Stimulated activated CD8-positive, alpha-beta memory T cell treated with anti-CD3 and anti-CD28 coated beads, Interleukin-2, amount 100 ng/mL, for 1 hour (primary cell): ENCODE results near the gene TSSK6.

Experiments used
- DNase-seq, 2 donors: peaks; one replicate each; pipeline ENCODE4 v3.0.0-alpha.2; 2020; ENCODE audit warnings: low read depth in 2 of 2

The TSSK6 gene

DNA sequence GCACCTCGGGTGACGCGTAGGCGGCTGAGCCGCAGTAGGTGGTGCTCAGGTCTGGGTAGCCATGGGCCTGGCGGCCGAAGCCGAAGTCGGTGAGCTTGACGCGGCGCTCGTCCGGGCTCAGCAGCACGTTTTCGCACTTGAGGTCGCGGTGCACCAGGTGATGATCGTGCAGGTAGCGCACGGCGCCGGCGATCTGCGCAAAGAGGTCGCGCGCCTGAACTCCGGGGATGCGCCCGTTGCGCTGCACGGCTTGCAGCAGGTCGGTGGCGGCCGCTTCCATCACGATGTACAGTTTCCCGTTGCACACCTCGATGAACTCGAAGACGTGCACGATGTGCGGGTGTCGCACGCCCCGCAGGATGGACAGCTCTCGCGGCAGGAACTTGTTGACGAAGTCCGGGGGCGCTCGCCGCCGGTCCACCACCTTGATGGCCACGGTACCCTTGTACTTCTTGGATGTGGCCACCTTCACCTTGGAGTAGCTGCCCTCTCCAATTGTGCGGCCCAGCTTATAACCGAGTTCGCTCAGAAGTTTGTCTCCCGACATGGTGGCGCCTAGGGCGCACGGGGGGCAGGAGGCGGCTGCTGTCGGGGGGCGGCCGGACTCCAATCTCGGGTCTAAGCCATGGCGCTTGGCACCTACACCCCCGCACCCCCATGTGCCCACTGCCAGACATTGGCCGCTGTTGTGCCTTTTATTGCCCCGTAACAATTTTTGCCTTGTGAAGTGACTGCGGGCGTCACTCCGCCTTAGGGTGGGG, at the start of gene TSSK6:
TSSK6 (minus strand) TSS at position 668 of the 761 bp plus-strand sequence; CDS start at position 547, 121 bp downstream.
- DNase-seq: no peak

DNA sequence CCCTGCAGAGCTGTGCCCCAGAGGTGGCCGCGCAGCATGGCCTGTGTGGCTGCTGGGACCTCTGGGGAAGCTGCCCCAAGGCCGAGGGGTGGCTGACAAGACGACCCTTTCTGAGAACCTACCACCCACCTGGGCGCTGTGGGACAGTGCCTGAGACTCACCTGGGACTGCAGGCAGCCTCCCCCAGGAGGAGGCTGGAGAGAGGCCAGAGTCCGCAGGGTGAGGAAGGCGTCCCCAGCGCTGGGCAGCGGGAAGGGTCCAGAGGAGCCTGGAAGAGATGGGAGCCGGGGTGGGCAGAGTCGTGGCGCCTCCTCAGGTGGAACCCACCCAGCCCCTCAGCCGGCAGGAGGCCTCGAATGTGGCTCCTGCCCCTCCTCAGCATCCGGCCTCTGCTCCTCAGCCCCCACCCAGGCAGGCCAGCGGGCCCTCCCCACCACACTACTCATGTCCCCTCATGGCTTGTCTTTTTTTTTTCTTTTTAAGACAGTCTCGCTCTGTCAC, 48.0 kb upstream of the TSSK6 start:
- no peak for DNase-seq

- DNase-seq: no peak
Observed at GRCh38 chr19:19562665-19563347, 47.5 kb upstream of the TSSK6 start.

GRCh38 chr19:19561946-19562664, 46.8 kb upstream of the TSSK6 start:
- no peak for DNase-seq

GRCh38 chr19:19559931-19560330, 44.6 kb upstream of the TSSK6 start:
- DNase-seq: no peak

DNA sequence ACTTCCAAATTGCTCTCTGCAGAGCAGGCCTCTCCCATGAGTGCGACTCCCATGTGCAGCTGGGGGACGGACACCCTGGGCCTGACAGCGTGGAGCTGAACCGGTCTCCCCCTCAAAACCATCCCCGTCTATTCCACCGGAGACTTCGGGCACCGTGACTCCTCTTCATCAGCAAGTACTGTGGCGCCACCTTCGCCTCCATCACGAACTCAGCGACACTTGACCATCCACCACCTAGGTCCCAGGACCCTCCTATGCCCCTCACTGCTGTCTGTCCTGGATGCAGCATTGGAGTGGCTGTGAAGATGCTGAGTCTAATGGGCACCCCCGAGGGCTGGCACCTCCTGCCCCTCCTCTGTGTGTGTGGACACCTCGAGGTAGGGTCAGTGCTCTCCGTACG, 43.3 kb upstream of the TSSK6 start:
- DNase-seq: no peak

DNA sequence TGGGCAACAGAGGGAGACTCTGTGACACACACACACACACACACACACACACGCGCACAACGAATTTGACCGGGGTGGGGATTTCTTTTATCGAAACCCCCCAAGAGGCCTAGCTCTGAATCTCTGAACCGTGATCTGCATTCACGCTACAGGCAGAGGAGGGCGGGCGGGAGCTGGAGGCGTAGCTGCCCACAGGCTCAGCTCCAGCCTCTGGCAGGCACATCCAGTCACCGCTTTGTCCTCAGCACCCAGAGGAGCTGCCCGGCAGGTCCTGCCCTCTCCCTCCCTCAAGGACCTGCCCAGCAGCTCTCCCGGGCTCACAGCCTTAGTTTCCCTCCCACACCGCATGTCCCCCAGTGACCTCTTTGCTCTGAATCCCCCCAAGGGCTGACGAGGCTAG, 42.7 kb upstream of the TSSK6 start:
- no peak for DNase-seq

DNA sequence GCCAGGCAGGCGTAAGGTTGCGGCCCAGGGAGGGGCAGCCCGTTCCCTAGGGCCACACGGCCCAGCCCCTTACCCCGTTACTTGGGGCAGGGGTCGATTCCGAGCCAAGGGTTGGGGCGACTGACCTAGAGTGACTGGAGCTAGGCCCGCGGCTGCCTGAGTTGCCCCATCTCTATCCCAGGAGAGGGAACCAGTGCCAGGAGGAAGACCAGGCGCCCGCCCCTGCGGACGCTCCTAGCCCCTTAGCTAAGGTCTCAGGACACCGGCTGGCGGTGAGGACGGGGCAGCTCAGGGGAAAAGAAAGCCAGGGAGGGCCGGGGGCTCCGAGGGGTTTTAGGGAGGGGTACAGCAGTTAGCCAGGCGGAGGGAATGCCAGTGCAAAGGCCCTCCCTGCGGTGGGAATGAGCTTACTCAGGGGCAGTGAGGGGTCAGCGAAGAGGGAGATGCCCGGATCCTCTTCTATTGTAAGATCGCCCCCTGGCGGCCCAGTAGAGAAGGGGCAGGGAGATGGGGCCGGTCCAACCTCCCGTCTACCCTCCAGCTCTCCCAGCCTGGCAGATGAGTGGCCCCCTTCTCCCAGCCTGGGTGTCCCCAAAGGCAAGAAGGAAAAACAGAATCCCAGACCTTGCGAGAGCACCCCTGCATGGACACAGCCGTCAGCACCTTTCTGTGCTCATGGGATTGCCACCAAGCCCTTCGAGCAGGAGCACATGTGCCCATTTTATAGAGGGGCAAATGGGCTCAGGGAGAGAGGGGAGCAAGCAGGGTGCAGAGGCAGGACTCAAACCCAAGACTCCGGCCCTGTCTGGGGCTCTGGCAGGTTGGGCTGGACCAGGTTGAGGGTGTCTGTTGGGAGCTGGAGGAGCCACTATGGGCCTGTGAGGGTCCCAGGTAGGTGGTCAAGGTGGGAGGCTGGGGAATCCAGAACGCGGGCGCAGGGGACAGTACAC, 39.0 kb upstream of the TSSK6 start:
- DNase-seq: peak in 1 of 2 donors; percentile 35

GRCh38 chr19:19553670-19554069, 38.3 kb upstream of the TSSK6 start:
- no peak for DNase-seq

DNA sequence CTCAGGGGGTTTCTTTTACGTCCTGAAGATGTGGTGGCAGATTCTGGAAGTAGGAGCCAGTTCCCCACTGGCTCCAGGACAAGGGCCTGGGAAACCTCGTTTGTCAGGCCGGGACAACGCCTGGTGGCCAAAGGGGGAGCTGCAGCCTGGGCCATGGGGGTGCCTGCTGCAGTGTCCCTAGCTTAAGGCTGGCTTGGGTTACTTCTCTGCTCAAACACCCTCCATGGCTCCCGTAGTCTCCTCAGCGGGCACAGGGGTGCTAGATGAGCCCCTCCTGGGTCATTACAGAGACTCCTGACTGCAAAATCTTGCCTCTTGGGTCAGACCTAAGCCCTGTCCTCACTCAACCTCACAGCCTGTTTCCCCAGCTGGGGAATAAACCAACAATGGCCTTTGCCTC, 37.5 kb upstream of the TSSK6 start:
- DNase-seq: no peak

- no peak for DNase-seq
Observed at GRCh38 chr19:19551853-19552192, 36.5 kb upstream of the TSSK6 start.

DNA sequence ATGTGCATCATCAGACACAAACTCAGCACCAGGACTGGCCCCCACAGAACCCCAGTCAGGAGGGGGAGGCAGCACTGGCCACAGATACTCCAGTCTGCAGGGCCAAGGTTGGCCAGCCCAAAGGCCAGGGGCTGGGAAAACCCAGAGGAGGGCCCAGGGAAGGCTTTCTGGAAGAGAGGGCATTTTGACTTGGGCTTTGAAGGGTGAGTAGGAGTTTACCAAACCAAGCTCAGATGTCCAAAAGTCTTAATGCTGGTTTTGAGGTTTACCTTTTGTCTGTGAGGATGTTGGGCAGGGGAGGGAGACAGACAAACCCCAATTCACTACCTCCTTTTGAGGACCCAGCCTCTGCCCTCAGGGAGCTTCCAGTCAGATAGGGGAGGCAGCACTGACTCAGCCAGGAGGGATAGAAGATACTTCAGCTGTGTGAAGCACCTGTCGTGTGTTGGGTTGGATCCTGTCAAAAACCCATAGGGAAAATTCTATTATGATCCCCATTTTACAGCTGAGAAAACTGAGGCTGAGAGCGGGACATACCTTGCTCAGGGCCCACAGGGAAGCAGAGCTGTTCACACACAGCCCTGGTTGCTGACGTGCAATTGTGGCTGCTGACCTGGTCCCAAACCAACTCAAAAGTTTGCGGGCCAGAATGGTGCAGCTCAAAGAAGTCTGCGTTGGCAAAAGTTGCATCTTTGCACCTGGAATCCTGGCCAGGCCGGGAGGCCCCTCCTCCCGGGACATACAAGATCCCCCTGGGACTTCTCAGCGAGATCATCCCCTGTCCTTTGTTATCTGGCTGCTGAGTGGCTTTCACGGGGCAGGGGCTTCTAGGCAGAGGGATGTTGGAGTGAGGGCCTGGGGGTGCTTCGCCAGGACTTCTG, 35.9 kb upstream of the TSSK6 start:
- no peak for DNase-seq

- DNase-seq: no peak
Observed at GRCh38 chr19:19550485-19550929, 35.2 kb upstream of the TSSK6 start.

DNA sequence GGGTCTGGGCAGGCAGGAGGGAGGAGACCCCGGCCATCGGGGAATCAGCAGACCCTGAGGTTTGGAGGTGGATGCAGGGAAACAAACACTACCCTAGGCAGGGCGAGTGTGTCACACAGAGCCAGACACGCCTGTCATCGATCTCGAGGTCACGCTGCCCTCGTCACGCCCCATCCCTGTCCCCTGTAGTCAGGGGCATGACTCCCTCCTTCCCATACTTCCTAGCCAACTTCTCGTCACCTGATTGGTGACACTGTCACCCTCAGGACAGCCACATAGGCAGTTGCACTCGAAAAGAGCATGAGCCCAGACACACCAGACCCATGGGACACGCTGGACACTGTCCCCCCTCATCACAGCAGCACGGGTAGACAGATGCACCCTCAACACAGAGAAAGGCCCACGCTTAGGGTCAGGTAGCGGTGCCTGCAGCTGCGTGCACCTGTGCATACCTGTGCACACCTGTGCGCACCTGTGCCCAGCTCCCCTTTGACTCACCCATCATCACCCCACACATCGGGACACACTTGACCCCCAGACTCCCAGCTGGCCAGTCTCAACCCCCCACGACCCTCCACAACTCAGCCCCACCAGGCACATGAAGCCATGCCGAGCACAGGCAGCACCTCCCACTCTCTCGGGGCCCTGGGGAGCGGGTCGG, 34.6 kb upstream of the TSSK6 start:
- no peak for DNase-seq

- DNase-seq: no peak
Observed at GRCh38 chr19:19548915-19549759, 33.8 kb upstream of the TSSK6 start.

- DNase-seq: no peak
Observed at GRCh38 chr19:19547674-19548336, 32.5 kb upstream of the TSSK6 start.

GRCh38 chr19:19546751-19547162, 31.4 kb upstream of the TSSK6 start:
- no peak for DNase-seq

DNA sequence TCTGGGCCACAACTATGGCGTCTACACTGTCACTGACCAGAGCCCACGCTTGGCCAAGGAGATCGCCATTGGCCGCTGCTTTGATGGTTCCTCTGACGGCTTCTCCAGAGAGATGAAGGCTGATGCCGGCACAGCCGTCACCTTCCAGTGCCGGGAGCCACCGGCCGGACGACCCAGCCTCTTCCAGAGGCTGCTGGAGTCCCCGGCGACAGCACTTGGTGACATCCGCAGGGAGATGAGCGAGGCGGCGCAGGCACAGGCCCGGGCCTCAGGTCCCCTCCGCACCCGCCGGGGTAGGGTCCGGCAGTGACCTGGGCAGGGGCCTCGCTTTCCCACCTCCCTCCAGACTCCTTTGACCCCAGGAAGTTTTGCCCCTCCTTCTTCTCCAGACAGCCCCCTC, 30.4 kb upstream of the TSSK6 start:
- no peak for DNase-seq
